Kidney (tissue), 14 donors: Measurements from ENCODE around the gene AEBP1. TPM values are rescaled to one million over a fixed set of nuclear protein-coding genes. Genes with fewer than 3 reads are reported as not detected.

Source experiments
- DNase-seq, 5 donors: peaks; one replicate each; pipeline ENCODE4 v3.0.0-alpha.2; 2013 to 2020
- FAIRE-seq: peaks from 2 replicates; lab custom pipeline; 2012; peaks lifted over from hg19 to GRCh38; lab: Jason Lieb, UNC
- H3K27ac ChIP-seq, 2 donors: one replicate each; pipeline ENCODE4 v1.7.0; 2013; ENCODE audit warnings: low read depth in 2 of 2, low read length in 2 of 2, inconsistent platforms in 1 of 2
- H3K27me3 ChIP-seq: one replicate; pipeline ENCODE4 v1.7.1; 2013; ENCODE audit warnings: low read length, inconsistent platforms; ENCODE audit not compliant: control insufficient read depth, insufficient read depth
- H3K36me3 ChIP-seq, 3 donors: one replicate each; pipeline versions ENCODE4 v1.7.0 to v1.7.1; 2013; ENCODE audit warnings: low read length in 3 of 3, control low read depth in 1 of 3, inconsistent platforms in 1 of 3; ENCODE audit not compliant: insufficient read depth in 3 of 3, control insufficient read depth in 2 of 3
- H3K4me1 ChIP-seq, 3 donors: one replicate each; pipeline versions ENCODE4 v1.7.0 to v1.7.1; 2013; ENCODE audit warnings: low read length in 3 of 3, inconsistent platforms in 1 of 3, low read depth in 1 of 3; ENCODE audit not compliant: control insufficient read depth in 2 of 3, insufficient read depth in 2 of 3
- H3K4me3 ChIP-seq, 3 donors: one replicate each; pipeline versions ENCODE4 v1.7.0 to v1.8.1; 2013; ENCODE audit warnings: low read length in 3 of 3, control low read depth in 1 of 3, inconsistent platforms in 1 of 3
- H3K9ac ChIP-seq, 3 donors: one replicate each; pipeline versions ENCODE4 v1.7.0 to v1.7.1; 2013; ENCODE audit warnings: low read length in 3 of 3, control low read depth in 1 of 3, inconsistent platforms in 1 of 3
- H3K9me3 ChIP-seq, 3 donors: one replicate each; pipeline versions ENCODE4 v1.7.0 to v1.7.1; 2013; ENCODE audit warnings: low read length in 3 of 3, control low read depth in 1 of 3, inconsistent platforms in 1 of 3; ENCODE audit not compliant: control insufficient read depth in 2 of 3, insufficient read depth in 1 of 3
- CTCF ChIP-seq: IDR thresholded peaks from 3 replicates; pipeline ENCODE4 v1.5.1; 2012; ENCODE audit warnings: mild to moderate bottlenecking, moderate library complexity, borderline replicate concordance; ENCODE audit not compliant: insufficient read depth; ENCODE audit errors: extremely low read depth
- intact Hi-C: fragments of 100-400 bp; cut with DNase I; formaldehyde crosslinking; loops from one replicate; pipeline ENCODE4 v1.11.1; 2022
- polyA plus RNA-seq: library from polyadenylated mRNA; stranded (reverse); fragments of 350-450 nt; fragmentation: Illumina TruSeq; extraction: RNeasy Lipid Tissue Mini Kit (QIAGEN cat#74804); gene quantifications from one replicate; pipeline ENCODE4 v1.2.3, GENCODE V29; 2014; ENCODE audit warnings: low read depth, low replicate concordance; ENCODE audit not compliant: insufficient read depth
- total RNA-seq: library from RNA; stranded (reverse); fragmentation: NEBNext Ultra II Directional; extraction: Animal tissue kit (Norgen Biotek cat#: 25700); gene quantifications from one replicate; pipeline ENCODE4 v1.2.1, GENCODE V29; 2021
- donor health status: control.
- donor health status: control.
- donor health status: control.
- donor health status: control.
- donor health status: control.
- donor health status: DM: yes; HTN: yes; CAD: no.
- donor health status: Normal renal cell carcinoma (clear cell type).

The AEBP1 gene
- total and polyA plus RNA-seq, 2 donors from 2014 or later: 89.4 to 164 TPM

- H3K9me3 ChIP-seq: no peaks in the 10 kb centered on the region
- no peaks in the 10 kb centered on the region for H3K27me3 ChIP-seq
- no peak for FAIRE-seq
- peak in 2 of 5 donors; percentile 44 to 67 for DNase-seq
- H3K4me1 ChIP-seq: peaks cover 0 to 17% (median 5%) of the 10 kb centered on the region in 3 donors
- H3K9ac ChIP-seq: no peak overlapping the region
- no peak for TF ChIP-seq CTCF
- intact Hi-C loops: no loop called here
- no peak overlapping the region for H3K4me3 ChIP-seq
- H3K27ac ChIP-seq: no peak overlapping the region
- peaks cover 4 to 45% (median 43%) of the 10 kb centered on the region in 3 donors for H3K36me3 ChIP-seq
Measured at GRCh38 chr7:44059219-44060090, 44.7 kb upstream of the AEBP1 start.

- Histone ChIP-seq H3K4me3 (no peak overlapping the region), H3K27ac (no peak overlapping the region), H3K27me3 (no peaks in the 10 kb centered on the region), H3K9ac (no peak overlapping the region), H3K36me3 (peaks cover 2 to 43% (median 39%) of the 10 kb centered on the region in 3 donors), H3K4me1 (peaks cover 0 to 21% (median 5%) of the 10 kb centered on the region in 3 donors), H3K9me3 (no peaks in the 10 kb centered on the region)
- TF ChIP-seq CTCF: no peak
- intact Hi-C loops: no loop called here
- DNase-seq (peak in 2 of 5 donors; percentile 19 to 52), FAIRE-seq (no peak)
Measured at GRCh38 chr7:44060091-44060947, 43.8 kb upstream of the AEBP1 start.

GRCh38 chr7:44060948-44061644 is 43.0 kb upstream of the AEBP1 start:
- no peak for TF ChIP-seq CTCF
- Histone ChIP-seq H3K9me3 (no peaks in the 10 kb centered on the region), H3K4me3 (no peak overlapping the region), H3K27me3 (no peaks in the 10 kb centered on the region), H3K9ac (no peak overlapping the region), H3K36me3 (peaks cover under 1 to 42% (median 37%) of the 10 kb centered on the region in 3 donors), H3K27ac (no peak overlapping the region), H3K4me1 (peaks cover 0 to 21% (median 5%) of the 10 kb centered on the region in 3 donors)
- intact Hi-C loops: no loop called here
- FAIRE-seq (no peak), DNase-seq (peak in 2 of 5 donors; percentile 28 to 56)
